ENCODE measurements around the gene CADM2. TPM values are rescaled to one million over a fixed set of nuclear protein-coding genes. Genes with fewer than 3 reads are reported as not detected.

The CADM2 gene
- total RNA-seq, 2 donors from 2014 or later = 24.1 to 29.8 TPM

DNA sequence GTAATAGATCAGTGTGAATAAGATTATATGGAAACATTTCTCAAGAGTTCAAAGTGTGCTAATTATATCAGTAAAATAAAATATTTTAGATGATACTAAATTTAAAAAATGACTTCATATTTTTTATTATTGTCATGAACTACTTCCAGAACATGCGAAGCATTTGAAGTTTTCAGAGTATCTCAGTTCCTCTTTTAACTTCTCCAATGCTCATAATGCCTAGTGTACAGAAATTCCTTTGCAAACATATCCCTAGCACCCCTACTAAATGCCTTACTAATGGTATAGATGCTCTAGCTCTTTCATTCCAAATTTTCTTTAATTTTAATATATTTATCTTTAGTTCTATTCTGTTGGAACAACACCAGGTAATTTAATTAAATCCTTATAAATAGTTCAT, 580.4 kb downstream of the CADM2 start:
- Mint-ChIP-seq H3K4me3 (no peak overlapping the region), H3K4me1 (peaks cover 2% of the 10 kb centered on the region), H3K27me3 (ENCODE audit: insufficient read depth) (no peaks in the 10 kb centered on the region), H3K36me3 (ENCODE audit: low read depth) (no peaks in the 10 kb centered on the region), H3K27ac (no peak overlapping the region), H3K9me3 (no peaks in the 10 kb centered on the region)
- no peaks in the 10 kb centered on the region for H3K27me3 ChIP-seq (ENCODE audit: control insufficient read depth, insufficient read depth, low read length, poor library complexity, severe bottlenecking)
- no peaks in the 10 kb centered on the region for H3K4me1 ChIP-seq (ENCODE audit: control insufficient read depth, insufficient read depth, low read length)
- no peak overlapping the region for H3K9ac ChIP-seq (ENCODE audit: extremely low read depth, low read length, poor library complexity, severe bottlenecking)
- no peak overlapping the region for H3K4me3 ChIP-seq (ENCODE audit: low read length)
- DNase-seq = no peak
- WGBS, 2 experiments (ENCODE audit: insufficient coverage in 1 of 2, insufficient read length in 1 of 2) = 100% methylated on average over 1 of the region's 1 CpG; no CpG with 5 or more reads in 1 of the 2 experiments
- no peak for TF ChIP-seq CTCF (conservative IDR thresholded peaks at IDR 0.05)
- no peaks in the 10 kb centered on the region for H3K36me3 ChIP-seq (ENCODE audit: control insufficient read depth, insufficient read depth, low read length)
- H3K27ac ChIP-seq (ENCODE audit: low read depth, low read length) = no peak overlapping the region
- no peaks in the 10 kb centered on the region for H3K9me3 ChIP-seq (ENCODE audit: control insufficient read depth, low read length)

DNA sequence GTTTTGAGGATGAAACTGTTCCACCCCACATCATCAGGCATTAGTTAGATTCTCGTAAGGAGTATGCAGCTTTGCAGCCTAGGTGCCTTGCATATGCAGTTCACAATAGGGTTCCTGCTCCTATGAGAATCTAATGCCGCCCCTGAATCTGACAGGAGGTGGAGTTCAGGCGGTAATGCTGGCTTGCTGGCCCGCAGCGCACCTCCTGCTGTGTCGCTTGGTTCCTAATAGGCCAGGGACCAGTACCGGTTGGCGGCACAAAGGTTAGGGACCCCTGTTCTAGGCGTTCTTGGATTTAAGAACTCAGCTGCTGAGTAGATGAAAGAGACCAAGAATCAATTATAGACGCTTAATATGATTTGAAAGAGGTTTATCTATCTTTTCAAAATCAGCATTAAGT, 595.4 kb downstream of the CADM2 start:
- Histone ChIP-seq H3K36me3 (ENCODE audit: control insufficient read depth, insufficient read depth, low read length) (no peaks in the 10 kb centered on the region), H3K9me3 (ENCODE audit: control insufficient read depth, low read length) (no peaks in the 10 kb centered on the region), H3K9ac (ENCODE audit: extremely low read depth, low read length, poor library complexity, severe bottlenecking) (no peak overlapping the region), H3K27me3 (ENCODE audit: control insufficient read depth, insufficient read depth, low read length, poor library complexity, severe bottlenecking) (no peaks in the 10 kb centered on the region), H3K4me1 (ENCODE audit: control insufficient read depth, insufficient read depth, low read length) (no peaks in the 10 kb centered on the region), H3K4me3 (ENCODE audit: low read length) (no peak overlapping the region), H3K27ac (ENCODE audit: low read depth, low read length) (no peak overlapping the region)
- DNase-seq = peak; percentile 63
- no peak overlapping the region for H3K27ac Mint-ChIP-seq
- no peaks in the 10 kb centered on the region for H3K4me1 Mint-ChIP-seq
- 49 to 86% methylated on average over 3 to 10 of the region's 10 CpGs for WGBS, 2 experiments (ENCODE audit: insufficient coverage in 1 of 2, insufficient read length in 1 of 2)
- no peaks in the 10 kb centered on the region for H3K36me3 Mint-ChIP-seq (ENCODE audit: low read depth)
- H3K4me3 Mint-ChIP-seq = no peak overlapping the region
- no peak for TF ChIP-seq CTCF (conservative IDR thresholded peaks at IDR 0.05)
- H3K27me3 Mint-ChIP-seq (ENCODE audit: insufficient read depth) = peaks cover 4% of the 10 kb centered on the region
- no peaks in the 10 kb centered on the region for H3K9me3 Mint-ChIP-seq

DNA sequence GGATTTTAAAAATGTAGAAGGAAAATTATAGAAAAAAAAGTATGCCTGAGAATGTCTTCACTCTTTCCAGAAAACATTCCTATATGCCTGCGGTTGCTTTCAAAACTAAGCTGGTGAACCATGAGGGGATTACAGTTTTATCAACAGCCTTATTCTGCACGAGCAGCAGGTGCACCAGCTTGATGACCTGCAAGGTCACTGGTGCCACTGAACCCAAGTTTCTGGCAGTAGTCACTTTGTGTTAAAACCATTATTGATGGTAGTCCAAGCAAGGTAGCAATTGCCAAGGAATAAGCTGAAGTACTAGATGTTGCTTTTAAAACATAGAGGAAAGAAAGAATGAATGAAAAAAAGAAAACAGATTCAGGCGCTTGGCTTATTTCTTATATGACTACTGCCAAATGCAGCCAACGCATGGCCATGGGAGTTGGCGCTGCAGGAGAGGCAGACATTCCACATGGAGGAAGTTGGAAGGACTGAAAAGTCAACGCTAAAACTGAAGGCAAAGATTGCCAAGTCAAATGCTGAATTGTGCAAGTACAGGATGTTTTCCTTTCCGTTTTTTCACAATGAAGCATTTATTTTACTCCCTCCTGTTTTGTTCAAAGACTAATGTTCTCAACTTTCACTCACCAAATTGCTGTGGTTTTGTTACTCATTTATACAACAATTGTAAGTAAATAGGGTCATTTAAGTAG, 601.4 kb downstream of the CADM2 start:
- WGBS, 2 experiments (ENCODE audit: insufficient coverage in 1 of 2, insufficient read length in 1 of 2) = 78 to 85% methylated on average over 5 to 7 of the region's 7 CpGs
- H3K27me3 ChIP-seq (ENCODE audit: control insufficient read depth, insufficient read depth, low read length, poor library complexity, severe bottlenecking) = no peaks in the 10 kb centered on the region
- TF ChIP-seq CTCF (conservative IDR thresholded peaks at IDR 0.05) = no peak

More for the DNA sequence above, 601.4 kb downstream of the CADM2 start:
- no peak overlapping the region for H3K9ac ChIP-seq (ENCODE audit: extremely low read depth, low read length, poor library complexity, severe bottlenecking)
- Mint-ChIP-seq H3K36me3 (ENCODE audit: low read depth) (no peaks in the 10 kb centered on the region), H3K27ac (no peak overlapping the region), H3K27me3 (ENCODE audit: insufficient read depth) (no peaks in the 10 kb centered on the region), H3K4me1 (peaks cover 1% of the 10 kb centered on the region), H3K9me3 (no peaks in the 10 kb centered on the region), H3K4me3 (no peak overlapping the region)
- H3K36me3 ChIP-seq (ENCODE audit: control insufficient read depth, insufficient read depth, low read length) = no peaks in the 10 kb centered on the region
- H3K4me1 ChIP-seq (ENCODE audit: control insufficient read depth, insufficient read depth, low read length) = no peaks in the 10 kb centered on the region
- H3K9me3 ChIP-seq (ENCODE audit: control insufficient read depth, low read length) = no peaks in the 10 kb centered on the region
- H3K27ac ChIP-seq (ENCODE audit: low read depth, low read length) = no peak overlapping the region
- no peak for DNase-seq
- H3K4me3 ChIP-seq (ENCODE audit: low read length) = no peak overlapping the region

Measured in endodermal cell (in vitro differentiated cells).